Measurements from ENCODE around the gene MAPKAPK5.

GRCh38 chr12:111841236-111841749 lies 735 bp upstream of the MAPKAPK5 start:
- TF ChIP-seq CTCF (conservative IDR thresholded peaks at IDR 0.05) (no peak), ZFX (IDR thresholded peaks at IDR 0.05) (no peak)

All from C4-2B (cell line).